Ishikawa (cell line): Measurements from ENCODE around the gene CACUL1.

Source experiments
- CREB1 ChIP-seq: IDR thresholded peaks from 2 replicates; pipeline ENCODE4 v1.6.1; 2012; ENCODE audit warnings: low read depth
- RAD21 ChIP-seq: IDR thresholded peaks from 2 replicates; pipeline ENCODE4 v1.6.1; 2012; ENCODE audit warnings: low read depth

DNA sequence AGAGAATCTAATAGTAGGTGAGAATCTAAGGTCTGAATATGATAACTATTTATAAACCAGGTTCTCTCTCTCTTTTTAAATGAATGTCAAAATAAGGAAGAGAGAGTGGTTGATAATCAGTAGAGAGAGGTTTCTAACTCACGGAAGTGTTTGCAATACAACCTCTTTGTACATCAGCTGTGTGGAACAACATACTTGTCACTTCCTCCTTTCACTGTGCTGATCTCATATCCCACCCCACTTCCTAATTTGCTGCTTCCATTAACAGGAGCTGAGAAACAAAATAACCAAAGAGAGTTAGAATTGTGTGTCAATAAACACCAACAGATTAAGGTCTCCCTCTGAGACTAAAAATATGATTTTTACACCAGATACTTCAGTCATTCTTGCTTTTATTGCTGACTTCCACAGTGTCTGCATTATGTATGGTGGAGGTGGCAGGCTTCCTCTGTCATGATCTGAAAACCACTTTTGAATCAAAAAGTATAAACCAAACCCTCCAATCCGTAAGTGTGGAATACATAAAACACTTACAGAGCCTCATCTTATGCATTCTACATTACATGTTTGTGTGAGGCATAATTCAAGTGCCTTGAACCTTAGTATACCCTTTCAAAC, 25.0 kb downstream of the CACUL1 start:
- no peak for TF ChIP-seq RAD21
- TF ChIP-seq CREB1, result no peak
